Body of pancreas (tissue), 4 donors: Measurements from ENCODE around the gene TRIM24.
"Not testable (repeated sequence)": the region's sequence is repeated elsewhere in the genome, so short reads cannot be mapped to it uniquely, and the experiment has no call there.

Experiments
- POLR2A ChIP-seq, 3 donors: fragments of 450-650 bp; IDR thresholded peaks; one replicate each; pipeline ENCODE4 v1.6.1; 2016; ENCODE audit warnings: antibody characterized with exemption in 3 of 3, mild to moderate bottlenecking in 2 of 3
- TF ChIP-seq, protein P1 (sequence below), 7 experiments: fragments of 450-650 bp in 4 of 7; fragments of 200-600 bp in 3 of 7; sonication (generic) in 3 of 7; IDR thresholded peaks; one replicate each; pipeline ENCODE4 v1.5.1; 2016 to 2019; ENCODE audit warnings: antibody characterized with exemption in 7 of 7

DNA sequence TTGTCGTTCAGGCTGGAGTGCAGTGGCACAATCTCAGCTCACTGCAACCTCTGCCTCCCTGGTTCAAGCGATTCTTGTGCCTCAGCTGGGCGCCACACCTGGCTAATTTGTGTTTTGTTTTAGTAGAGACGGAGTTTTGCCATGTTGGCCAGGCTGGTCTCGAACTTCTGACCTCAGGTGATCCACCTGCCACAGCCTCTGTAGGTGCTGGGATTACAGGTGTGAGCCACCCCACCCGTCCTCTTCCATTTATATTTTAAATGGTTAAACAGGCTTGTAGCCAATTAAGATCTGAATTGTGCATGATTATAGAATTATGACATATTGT is 3.2 kb downstream of the TRIM24 start:
- TF ChIP-seq, protein P1, sequence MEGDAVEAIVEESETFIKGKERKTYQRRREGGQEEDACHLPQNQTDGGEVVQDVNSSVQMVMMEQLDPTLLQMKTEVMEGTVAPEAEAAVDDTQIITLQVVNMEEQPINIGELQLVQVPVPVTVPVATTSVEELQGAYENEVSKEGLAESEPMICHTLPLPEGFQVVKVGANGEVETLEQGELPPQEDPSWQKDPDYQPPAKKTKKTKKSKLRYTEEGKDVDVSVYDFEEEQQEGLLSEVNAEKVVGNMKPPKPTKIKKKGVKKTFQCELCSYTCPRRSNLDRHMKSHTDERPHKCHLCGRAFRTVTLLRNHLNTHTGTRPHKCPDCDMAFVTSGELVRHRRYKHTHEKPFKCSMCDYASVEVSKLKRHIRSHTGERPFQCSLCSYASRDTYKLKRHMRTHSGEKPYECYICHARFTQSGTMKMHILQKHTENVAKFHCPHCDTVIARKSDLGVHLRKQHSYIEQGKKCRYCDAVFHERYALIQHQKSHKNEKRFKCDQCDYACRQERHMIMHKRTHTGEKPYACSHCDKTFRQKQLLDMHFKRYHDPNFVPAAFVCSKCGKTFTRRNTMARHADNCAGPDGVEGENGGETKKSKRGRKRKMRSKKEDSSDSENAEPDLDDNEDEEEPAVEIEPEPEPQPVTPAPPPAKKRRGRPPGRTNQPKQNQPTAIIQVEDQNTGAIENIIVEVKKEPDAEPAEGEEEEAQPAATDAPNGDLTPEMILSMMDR (IDR thresholded peaks at IDR 0.05) = not testable (repeated sequence)
- not testable (repeated sequence) for TF ChIP-seq POLR2A (IDR thresholded peaks at IDR 0.05)
